GM19351 (cell line): ENCODE data around the gene LRPAP1.
"Not testable (repeated sequence)": the region's sequence is repeated elsewhere in the genome, so short reads cannot be mapped to it uniquely, and the experiment has no call there.

Experiments used
- ATAC-seq: cut with Tn5 transposase; IDR thresholded peaks from one replicate; pipeline ENCODE4 v1.9.1; 2021; ENCODE audit warnings: mild to moderate bottlenecking, moderate library complexity; ENCODE audit not compliant: unreplicated experiment

Gene LRPAP1

GRCh38 chr4:3535812-3536211 is 3.6 kb upstream of the LRPAP1 start:
- not testable (repeated sequence) for ATAC-seq

GRCh38 chr4:3533423-3533820 is 1.2 kb upstream of the LRPAP1 start:
- no peak for ATAC-seq

GRCh38 chr4:3532751-3533422 is 665 bp upstream of the LRPAP1 start:
- ATAC-seq = peak; percentile 47

- no peak for ATAC-seq
Measured at GRCh38 chr4:3531318-3531878, 824 bp downstream of the LRPAP1 start.

- no peak for ATAC-seq
Measured at GRCh38 chr4:3530663-3531254, 1.5 kb downstream of the LRPAP1 start.

GRCh38 chr4:3530051-3530450 is 2.2 kb downstream of the LRPAP1 start:
- no peak for ATAC-seq

GRCh38 chr4:3529363-3529762 is 2.9 kb downstream of the LRPAP1 start:
- no peak for ATAC-seq

GRCh38 chr4:3527914-3528876 is 4.0 kb downstream of the LRPAP1 start:
- ATAC-seq = no peak

GRCh38 chr4:3527101-3527913 is 4.9 kb downstream of the LRPAP1 start:
- no peak for ATAC-seq

- ATAC-seq = no peak
Measured at GRCh38 chr4:3526456-3526855, 5.8 kb downstream of the LRPAP1 start.

- no peak for ATAC-seq
Measured at GRCh38 chr4:3525532-3526430, 6.4 kb downstream of the LRPAP1 start.

GRCh38 chr4:3524920-3525319 is 7.3 kb downstream of the LRPAP1 start:
- ATAC-seq = no peak

GRCh38 chr4:3524349-3524748 is 7.9 kb downstream of the LRPAP1 start:
- no peak for ATAC-seq

- no peak for ATAC-seq
Measured at GRCh38 chr4:3523628-3524221, 8.5 kb downstream of the LRPAP1 start.

- no peak for ATAC-seq
Measured at GRCh38 chr4:3523146-3523627, 9.0 kb downstream of the LRPAP1 start.

- ATAC-seq = no peak
Measured at GRCh38 chr4:3522651-3523050, 9.6 kb downstream of the LRPAP1 start.

GRCh38 chr4:3522326-3522640 is 9.9 kb downstream of the LRPAP1 start:
- ATAC-seq = no peak

- ATAC-seq = no peak
Measured at GRCh38 chr4:3521621-3522325, 10.4 kb downstream of the LRPAP1 start.
